Heart right ventricle (tissue), 16 donors: ENCODE results near the gene MRGPRF. TPM values are rescaled to one million over a fixed set of nuclear protein-coding genes. Genes with fewer than 3 reads are reported as not detected.

Experiments used
- ATAC-seq, 8 donors: fragments of 200-7000 bp; cut with Tn5 transposase; one replicate each; pipeline ENCODE4 v1.9.1; 2020; ENCODE audit warnings: mild to moderate bottlenecking in 8 of 8, moderate library complexity in 8 of 8, moderate number of reproducible peaks in 1 of 8
- DNase-seq, 2 donors: peaks; one replicate each; pipeline ENCODE4 v3.0.0-alpha.2; 2020
- H3K27ac ChIP-seq, 10 donors: fragments of 200-600 bp; sonication (generic) in 2 of 10; one replicate each; pipeline versions ENCODE4 v1.5.0 to v1.8.0; 2020 to 2022; ENCODE audit warnings: mild to moderate bottlenecking in 3 of 10
- H3K27me3 ChIP-seq, 7 donors: fragments of 200-600 bp; one replicate each; pipeline ENCODE4 v1.8.0; 2021 to 2022; ENCODE audit warnings: mild to moderate bottlenecking in 2 of 7
- H3K36me3 ChIP-seq, 9 donors: fragments of 200-600 bp; sonication (generic) in 1 of 9; one replicate each; pipeline versions ENCODE4 v1.5.0 to v1.8.0; 2020 to 2022; ENCODE audit warnings: mild to moderate bottlenecking in 2 of 9
- H3K4me1 ChIP-seq, 9 donors: fragments of 200-600 bp; sonication (generic) in 1 of 9; one replicate each; pipeline versions ENCODE4 v1.5.0 to v1.8.0; 2020 to 2022; ENCODE audit warnings: mild to moderate bottlenecking in 4 of 9
- H3K4me3 ChIP-seq, 10 donors: fragments of 200-600 bp; sonication (generic) in 2 of 10; one replicate each; pipeline versions ENCODE4 v1.5.0 to v1.8.0; 2020 to 2022; ENCODE audit warnings: mild to moderate bottlenecking in 7 of 10, moderate library complexity in 2 of 10
- H3K9me3 ChIP-seq, 11 donors: fragments of 200-600 bp in 10 of 11; sonication (generic) in 2 of 11; one replicate each; pipeline versions ENCODE4 v1.5.0 to v1.8.0; 2013 to 2022; ENCODE audit warnings: mild to moderate bottlenecking in 2 of 11, control low read depth in 1 of 11, moderate library complexity in 1 of 11
- CTCF ChIP-seq, 9 donors: fragments of 200-600 bp; sonication (generic) in 2 of 9; IDR thresholded peaks; one replicate each; pipeline versions ENCODE4 v1.5.0 to v1.8.0; 2021 to 2022; ENCODE audit warnings: antibody characterized with exemption in 9 of 9, mild to moderate bottlenecking in 5 of 9, moderate library complexity in 1 of 9
- WGBS, 2 donors: extraction: QIAGEN DNeasy Blood & Tissue Kit; methylation state at CpG; one replicate each; pipeline ENCODE4 v1.1.7; 2013; ENCODE audit warnings: inconsistent platforms in 1 of 2; 5-methylcytosine and 5-hydroxymethylcytosine counted together
- intact Hi-C, 10 donors: fragments of 100-400 bp; cut with DNase I; formaldehyde crosslinking; loops; one replicate each; pipeline versions ENCODE4 v1.11.1 to v1.14.2; 2022
- polyA plus RNA-seq, 2 donors: library from polyadenylated mRNA; stranded (reverse); fragments of 200-250 nt; gene quantifications; one replicate each; pipeline ENCODE4 v1.2.3, GENCODE V29; 2013
- total RNA-seq, 10 donors: library from RNA; stranded (reverse); fragmentation: NEBNext Ultra II Directional in 3 of 10; extraction: Animal tissue kit (Norgen Biotek cat#: 25700) in 3 of 10; gene quantifications; one replicate each; pipeline versions ENCODE4 v1.2.1 to v1.2.4, GENCODE V29; 2021 to 2023
- donor health status: Arrhythmogenic right ventricular cardiomyopathy.
- donor health status: ischemic (EF 13 %, LVEDD 7.1; RV severe dilation, severe dysfunction).
- donor health status: healthy with polysubstance abuse.
- donor health status: DM: no; HTN: yes; CAD: no.
- donor health status: DM: no; HTN: no; CAD: no.
- donor health status: ischemic (EF 25% LVEDD 6.9; RV normal size, moderate dysfunction).
- donor health status: ischemic (EF 25% LVEDD 5.7; RV mildly dilated, moderate dysfunction).
- donor health status: healthy.
- donor health status: DM: yes; HTN: yes; CAD: no.
- donor health status: Ischemic cardiomyopathy.
- donor health status: ischemic (EF 35%, LVEDD 5.7; RV mildly dilated, moderate dysfunction).
- donor health status: nonischemic (EF 11% LVEDD 7.7; RV severe dilation, severe dysfunction).
- donor health status: DM: yes; HTN: yes; CAD: no.
- donor health status: PGD.
- donor health status: ischemic (EF 29% LVEDD 5.4; RV normal size, mild dysfunction).
- donor health status: nonischemic (EF 23%, LVEDD 6.1; RV moderate dilation, normal function).

The MRGPRF gene
- total and polyA plus RNA-seq, 12 donors: 0.98 to 10.7 (median 2.4) TPM

GRCh38 chr11:69041516-69041915 is 28.5 kb upstream of the MRGPRF start:
- DNase-seq (no peak), ATAC-seq (peak in 1 of 8 donors; percentile 26)
- peaks cover 0 to 27% (median 5%) of the 10 kb centered on the region in 9 donors for H3K4me1 ChIP-seq
- no peaks in the 10 kb centered on the region for H3K36me3 ChIP-seq
- H3K27me3 ChIP-seq: no peaks in the 10 kb centered on the region
- intact Hi-C loops: loop anchor here in 8 of 10 donors (5.0 to 10.0 kb wide), 2 partner anchors 114 to 117 kb away; no protein-coding TSS in a partner anchor
- no peak overlapping the region for H3K4me3 ChIP-seq
- H3K27ac ChIP-seq: no peak overlapping the region
- 18 to 30% methylated on average over 2 of the region's 2 CpGs for WGBS, 2 donors
- no peak for TF ChIP-seq CTCF (IDR thresholded peaks at IDR 0.05)
- no peaks in the 10 kb centered on the region for H3K9me3 ChIP-seq

GRCh38 chr11:69040581-69041260 is 27.7 kb upstream of the MRGPRF start:
- intact Hi-C loops: loop anchor here in 8 of 10 donors (5.0 to 10.0 kb wide), 2 partner anchors 113 to 116 kb away; no protein-coding TSS in a partner anchor
- ATAC-seq (no peak), DNase-seq (no peak)
- Histone ChIP-seq H3K27me3 (peaks cover 0 to 1% (median 0%) of the 10 kb centered on the region in 7 donors), H3K27ac (peak overlapping the region in 1 of 10 donors; percentile 57), H3K9me3 (no peaks in the 10 kb centered on the region), H3K36me3 (no peaks in the 10 kb centered on the region), H3K4me3 (no peak overlapping the region), H3K4me1 (peaks cover 0 to 32% (median 5%) of the 10 kb centered on the region in 9 donors)
- TF ChIP-seq CTCF (IDR thresholded peaks at IDR 0.05): no peak
- WGBS, 2 donors: 86 to 88% methylated on average over 4 of the region's 4 CpGs

GRCh38 chr11:69040051-69040450 is 27.0 kb upstream of the MRGPRF start:
- H3K27ac ChIP-seq: no peak overlapping the region
- WGBS, 2 donors: 89 to 92% methylated on average over 6 of the region's 6 CpGs
- intact Hi-C loops: loop anchor here in 8 of 10 donors (5.0 to 10.0 kb wide), 2 partner anchors 113 to 115 kb away; no protein-coding TSS in a partner anchor
- peaks cover 0 to 34% (median 5%) of the 10 kb centered on the region in 9 donors for H3K4me1 ChIP-seq
- H3K36me3 ChIP-seq: no peaks in the 10 kb centered on the region
- no peak overlapping the region for H3K4me3 ChIP-seq
- peaks cover 0 to 8% (median 0%) of the 10 kb centered on the region in 7 donors for H3K27me3 ChIP-seq
- no peak for TF ChIP-seq CTCF (IDR thresholded peaks at IDR 0.05)
- DNase-seq (no peak), ATAC-seq (no peak)
- H3K9me3 ChIP-seq: no peaks in the 10 kb centered on the region

DNA sequence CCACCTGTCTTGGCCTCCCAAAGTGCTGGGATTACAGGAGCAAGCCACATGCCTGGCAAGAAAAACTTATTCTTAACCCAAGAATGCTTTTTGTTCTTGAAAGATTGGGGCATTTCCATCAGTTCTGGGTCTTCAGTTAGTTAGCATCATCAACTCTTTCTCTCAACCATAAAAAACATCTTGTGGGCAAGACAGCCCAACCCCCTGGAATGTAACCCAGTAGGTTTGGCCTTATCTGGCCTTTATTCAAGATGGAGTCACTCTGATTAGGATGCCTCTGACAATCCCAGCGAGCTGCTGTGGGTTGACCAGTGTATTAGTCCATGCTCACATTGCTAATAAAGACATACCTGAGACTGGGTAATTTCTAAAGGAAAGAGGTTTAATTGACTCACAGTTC is 26.5 kb upstream of the MRGPRF start:
- Histone ChIP-seq H3K9me3 (no peaks in the 10 kb centered on the region), H3K4me3 (no peak overlapping the region), H3K27ac (peak overlapping the region in 1 of 10 donors; percentile 31), H3K36me3 (no peaks in the 10 kb centered on the region), H3K27me3 (peaks cover 0 to 11% (median 0%) of the 10 kb centered on the region in 7 donors), H3K4me1 (peaks cover 0 to 30% (median 5%) of the 10 kb centered on the region in 9 donors)
- 90 to 100% methylated on average over 1 of the region's 1 CpG for WGBS, 2 donors
- TF ChIP-seq CTCF (IDR thresholded peaks at IDR 0.05): no peak
- DNase-seq (no peak), ATAC-seq (no peak)
- intact Hi-C loops: no loop called here
